HCT116 (cell line): Measurements from ENCODE around the gene PLAC8. TPM values are rescaled to one million over a fixed set of nuclear protein-coding genes. Genes with fewer than 3 reads are reported as not detected.

ENCODE experiments used
- ATAC-seq: fragments of 200-7000 bp; cut with Tn5 transposase; 2 replicates; pipeline ENCODE4 v1.9.1; 2020; ENCODE audit warnings: mild to moderate bottlenecking, moderate library complexity
- BruUV-seq: library from RNA; stranded (reverse); fragments of 400-500 nt; replicated peaks from 2 replicates; lab custom pipeline; 2021; lab: Mats Ljungman, UMichigan
- CTCF ChIA-PET: fragments of 300-600 bp; sonication (Branson Sonifier 250); formaldehyde crosslinking; loops from one replicate; lab custom pipeline; 2021; ENCODE audit warnings: antibody characterized with exemption; lab: Charles Lee
- POLR2A ChIA-PET: fragments of 300-600, 350-600 bp; sonication (Branson Sonifier 250); formaldehyde crosslinking; loops from one replicate; lab custom pipeline; 2021; ENCODE audit warnings: antibody characterized with exemption; lab: Charles Lee
- RAD21 ChIA-PET, 2 experiments: fragments of 300-600 bp; sonication (Branson Sonifier 250); formaldehyde crosslinking; loops; one replicate each; lab custom pipeline; 2023; ENCODE audit warnings: low total read pairs in 2 of 2; ENCODE audit not compliant: uncharacterized antibody in 2 of 2, unreplicated experiment in 2 of 2, low non-redundant PET in 1 of 2; lab: Charles Lee
- DNase-seq: peaks from one replicate; pipeline ENCODE4 v3.0.0-alpha.2; 2010; ENCODE audit warnings: low read depth, low spot score
- H2AFZ ChIP-seq: fragments of 200-600 bp; shearing (Covaris generic), sonication (generic); 2 replicates; pipeline ENCODE4 v1.6.1; 2017; ENCODE audit warnings: low read depth, mixed run types, mixed read lengths, antibody characterized with exemption, low read length; ENCODE audit not compliant: poor library complexity, severe bottlenecking
- H3K27ac ChIP-seq: 2 replicates; pipeline ENCODE4 v1.5.1; 2012; ENCODE audit warnings: low read depth, low read length
- H3K27me3 ChIP-seq: fragments of 200-600 bp; sonication (generic); 2 replicates; pipeline ENCODE4 v1.6.1; 2016; ENCODE audit warnings: mixed run types, low read length, mixed read lengths; ENCODE audit not compliant: insufficient read depth
- H3K36me3 ChIP-seq, 2 experiments: fragments of 200-500 bp in 1 of 2; fragments of 200-600 bp in 1 of 2; sonication (Bioruptor generic) in 1 of 2; sonication (generic) in 1 of 2; 2 replicates each; pipeline versions ENCODE4 v1.5.1 to v1.6.1; 2014 to 2016; ENCODE audit warnings: low read length in 2 of 2, inconsistent platforms in 1 of 2, mixed read lengths in 1 of 2, mixed run types in 1 of 2; ENCODE audit not compliant: insufficient read depth in 2 of 2, control insufficient read depth in 1 of 2
- H3K4me1 ChIP-seq, 2 experiments: fragments of 200-600 bp in 1 of 2; sonication (generic) in 1 of 2; 2 replicates each; pipeline versions ENCODE4 v1.5.1 to v1.6.1; 2012 to 2017; ENCODE audit warnings: low read length in 2 of 2, inconsistent platforms in 1 of 2, mild to moderate bottlenecking in 1 of 2, mixed read lengths in 1 of 2, mixed run types in 1 of 2, moderate library complexity in 1 of 2; ENCODE audit not compliant: insufficient read depth in 2 of 2, control insufficient read depth in 1 of 2
- H3K4me2 ChIP-seq: fragments of 200-600 bp; sonication (generic); 2 replicates; pipeline ENCODE4 v1.6.1; 2017; ENCODE audit warnings: mixed run types, low read length, mixed read lengths
- H3K4me3 ChIP-seq, 2 experiments: fragments of 200-600 bp in 1 of 2; sonication (generic) in 1 of 2; replicated peaks in 1 of 2; 2 replicates each; pipeline ENCODE4 v1.5.1; 2011 to 2016; ENCODE audit warnings: low read length in 2 of 2, control low read depth in 1 of 2, low read depth in 1 of 2, mild to moderate bottlenecking in 1 of 2, mixed read lengths in 1 of 2, mixed run types in 1 of 2
- H3K79me2 ChIP-seq: fragments of 200-600 bp; sonication (generic); 2 replicates; pipeline ENCODE4 v1.6.1; 2017; ENCODE audit warnings: mild to moderate bottlenecking, mixed run types, low read length, moderate library complexity, mixed read lengths; ENCODE audit not compliant: insufficient read depth
- H3K9ac ChIP-seq: fragments of 200-600 bp; sonication (generic); 2 replicates; pipeline ENCODE4 v1.6.1; 2016; ENCODE audit warnings: low read length, mixed read lengths
- H3K9me2 ChIP-seq: fragments of 200-600 bp; sonication (generic), shearing (Covaris generic); 2 replicates; pipeline ENCODE4 v1.6.1; 2017; ENCODE audit warnings: mixed run types, mild to moderate bottlenecking, moderate library complexity; ENCODE audit not compliant: insufficient read depth
- H3K9me3 ChIP-seq, 2 experiments: fragments of 200-500 bp in 1 of 2; fragments of 200-600 bp in 1 of 2; sonication (Bioruptor generic) in 1 of 2; sonication (generic) in 1 of 2; 2 replicates each; pipeline ENCODE4 v1.6.1; 2014 to 2017; ENCODE audit warnings: low read length in 2 of 2, mixed read lengths in 2 of 2, inconsistent platforms in 1 of 2, low read depth in 1 of 2, mild to moderate bottlenecking in 1 of 2, mixed run types in 1 of 2, moderate library complexity in 1 of 2; ENCODE audit not compliant: control insufficient read depth in 1 of 2, insufficient read depth in 1 of 2
- H4K20me1 ChIP-seq: fragments of 200-600 bp; sonication (generic), shearing (Covaris generic); 2 replicates; pipeline ENCODE4 v1.6.1; 2017; ENCODE audit warnings: mixed run types, mild to moderate bottlenecking, moderate library complexity; ENCODE audit not compliant: insufficient read depth
- CBX3 ChIP-seq: IDR thresholded peaks from 2 replicates; pipeline ENCODE4 v1.6.1; 2012; ENCODE audit warnings: low read depth
- EGR1 ChIP-seq: IDR thresholded peaks from 2 replicates; pipeline ENCODE4 v1.6.1; 2012; ENCODE audit warnings: low read depth
- ELF1 ChIP-seq: IDR thresholded peaks from 2 replicates; pipeline ENCODE4 v1.6.1; 2012; ENCODE audit warnings: low read depth, borderline replicate concordance
- EZH2phosphoT487 ChIP-seq: fragments of 200-600 bp; IDR thresholded peaks from 2 replicates; pipeline ENCODE4 v1.6.1; 2018; ENCODE audit warnings: antibody characterized with exemption, borderline replicate concordance
- FOSL1 ChIP-seq: IDR thresholded peaks from 2 replicates; pipeline ENCODE4 v1.6.1; 2012; ENCODE audit warnings: low read depth
- JUND ChIP-seq: IDR thresholded peaks from 2 replicates; pipeline ENCODE4 v1.6.1; 2012
- MAX ChIP-seq: IDR thresholded peaks from 2 replicates; pipeline ENCODE4 v1.6.1; 2012
- RAD21 ChIP-seq: IDR thresholded peaks from 2 replicates; pipeline ENCODE4 v1.6.1; 2012; ENCODE audit warnings: low read depth, mild to moderate bottlenecking
- SIN3A ChIP-seq: IDR thresholded peaks from 2 replicates; pipeline ENCODE4 v1.6.1; 2012; ENCODE audit warnings: low read depth
- TCF7L2 ChIP-seq: IDR thresholded peaks from 2 replicates; pipeline ENCODE4 v1.7.0; 2011; ENCODE audit warnings: borderline replicate concordance, inconsistent platforms; ENCODE audit not compliant: insufficient read depth, insufficient read length; ENCODE audit errors: extremely low read depth
- intact Hi-C: fragments of 100-400 bp; cut with micrococcal nuclease; formaldehyde crosslinking; loops from 2 replicates; pipeline ENCODE4 v1.10.0; 2022
- total RNA-seq: library from RNA; stranded (reverse); gene quantifications from one replicate; pipeline ENCODE4 v1.2.1, GENCODE V29; 2021; ENCODE audit not compliant: unreplicated experiment
- TF ChIP-seq, protein P1 (sequence below): IDR thresholded peaks from 2 replicates; pipeline ENCODE4 v1.6.1; 2012
- TF ChIP-seq, protein P2 (sequence below): IDR thresholded peaks from 2 replicates; pipeline ENCODE4 v1.6.1; 2011; ENCODE audit warnings: mild to moderate bottlenecking, low read length, moderate library complexity; ENCODE audit not compliant: insufficient replicate concordance; ENCODE audit errors: extremely low read depth
- TF ChIP-seq, protein P3 (sequence below): IDR thresholded peaks from 2 replicates; pipeline ENCODE4 v1.6.1; 2012; ENCODE audit warnings: low read depth

The PLAC8 gene
- total RNA-seq, 1 experiment from 2014 or later: 0.61 TPM

DNA sequence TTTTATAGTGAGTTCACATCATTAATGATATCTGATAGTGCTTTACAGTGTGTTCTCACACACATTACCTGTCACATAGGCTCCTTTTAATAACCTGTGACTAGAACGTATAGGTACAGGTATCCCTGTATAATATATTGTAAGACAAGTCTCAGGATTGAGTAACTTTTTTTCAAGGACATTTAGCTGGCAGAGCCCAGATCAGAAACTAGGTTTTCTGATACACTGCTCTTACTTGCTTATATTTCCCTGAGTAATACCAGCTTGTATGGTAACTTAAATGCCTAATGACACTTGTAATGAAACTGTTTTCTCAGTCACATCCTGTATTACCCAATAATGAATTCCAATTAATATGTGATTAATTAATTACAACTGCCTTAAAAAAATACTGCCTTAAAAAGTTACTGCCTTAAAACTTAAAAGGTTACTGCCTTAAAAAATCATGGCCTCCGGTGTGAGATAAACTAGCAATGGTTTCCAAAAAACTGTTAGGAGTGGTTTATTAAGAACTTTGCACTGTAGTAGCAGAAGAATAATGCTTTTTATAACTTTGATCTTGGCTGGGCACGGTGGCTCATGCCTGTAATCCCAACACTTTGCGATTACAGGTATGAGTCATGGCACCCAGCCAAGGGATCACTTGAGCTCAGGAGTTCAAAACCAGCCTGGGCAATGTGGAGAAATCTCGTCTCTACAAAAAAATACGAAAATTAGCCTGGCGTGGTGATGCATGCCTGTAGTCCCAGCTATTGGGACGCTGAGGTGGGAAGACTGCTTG lies 67.6 kb downstream of the PLAC8 start:
- H4K20me1 ChIP-seq: no peaks in the 10 kb centered on the region
- H3K4me1 ChIP-seq: peaks cover 0 to 2% of the 10 kb centered on the region in 2 experiments; a peak in 1 of 4 replicates
- RAD21 ChIA-PET: no interaction called here
- no peak overlapping the region for H3K27ac ChIP-seq
- POLR2A ChIA-PET: interaction anchor here (1.5 kb wide), 1 partner anchor 12 kb away, joined by 5 read pairs; the partner anchor contains the start of gene COPS4
- TF ChIP-seq SIN3A (no peak), EZH2phosphoT487 (no peak), JUND (no peak), EGR1 (no peak), TCF7L2 (no peak), ELF1 (no peak), MAX (no peak), FOSL1 (no peak), CBX3 (no peak), RAD21 (no peak)
- TF ChIP-seq, protein P1, sequence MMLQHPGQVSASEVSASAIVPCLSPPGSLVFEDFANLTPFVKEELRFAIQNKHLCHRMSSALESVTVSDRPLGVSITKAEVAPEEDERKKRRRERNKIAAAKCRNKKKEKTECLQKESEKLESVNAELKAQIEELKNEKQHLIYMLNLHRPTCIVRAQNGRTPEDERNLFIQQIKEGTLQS: no peak
- TF ChIP-seq, protein P2, sequence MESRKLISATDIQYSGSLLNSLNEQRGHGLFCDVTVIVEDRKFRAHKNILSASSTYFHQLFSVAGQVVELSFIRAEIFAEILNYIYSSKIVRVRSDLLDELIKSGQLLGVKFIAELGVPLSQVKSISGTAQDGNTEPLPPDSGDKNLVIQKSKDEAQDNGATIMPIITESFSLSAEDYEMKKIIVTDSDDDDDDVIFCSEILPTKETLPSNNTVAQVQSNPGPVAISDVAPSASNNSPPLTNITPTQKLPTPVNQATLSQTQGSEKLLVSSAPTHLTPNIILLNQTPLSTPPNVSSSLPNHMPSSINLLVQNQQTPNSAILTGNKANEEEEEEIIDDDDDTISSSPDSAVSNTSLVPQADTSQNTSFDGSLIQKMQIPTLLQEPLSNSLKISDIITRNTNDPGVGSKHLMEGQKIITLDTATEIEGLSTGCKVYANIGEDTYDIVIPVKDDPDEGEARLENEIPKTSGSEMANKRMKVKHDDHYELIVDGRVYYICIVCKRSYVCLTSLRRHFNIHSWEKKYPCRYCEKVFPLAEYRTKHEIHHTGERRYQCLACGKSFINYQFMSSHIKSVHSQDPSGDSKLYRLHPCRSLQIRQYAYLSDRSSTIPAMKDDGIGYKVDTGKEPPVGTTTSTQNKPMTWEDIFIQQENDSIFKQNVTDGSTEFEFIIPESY: no peak
- TF ChIP-seq, protein P3, sequence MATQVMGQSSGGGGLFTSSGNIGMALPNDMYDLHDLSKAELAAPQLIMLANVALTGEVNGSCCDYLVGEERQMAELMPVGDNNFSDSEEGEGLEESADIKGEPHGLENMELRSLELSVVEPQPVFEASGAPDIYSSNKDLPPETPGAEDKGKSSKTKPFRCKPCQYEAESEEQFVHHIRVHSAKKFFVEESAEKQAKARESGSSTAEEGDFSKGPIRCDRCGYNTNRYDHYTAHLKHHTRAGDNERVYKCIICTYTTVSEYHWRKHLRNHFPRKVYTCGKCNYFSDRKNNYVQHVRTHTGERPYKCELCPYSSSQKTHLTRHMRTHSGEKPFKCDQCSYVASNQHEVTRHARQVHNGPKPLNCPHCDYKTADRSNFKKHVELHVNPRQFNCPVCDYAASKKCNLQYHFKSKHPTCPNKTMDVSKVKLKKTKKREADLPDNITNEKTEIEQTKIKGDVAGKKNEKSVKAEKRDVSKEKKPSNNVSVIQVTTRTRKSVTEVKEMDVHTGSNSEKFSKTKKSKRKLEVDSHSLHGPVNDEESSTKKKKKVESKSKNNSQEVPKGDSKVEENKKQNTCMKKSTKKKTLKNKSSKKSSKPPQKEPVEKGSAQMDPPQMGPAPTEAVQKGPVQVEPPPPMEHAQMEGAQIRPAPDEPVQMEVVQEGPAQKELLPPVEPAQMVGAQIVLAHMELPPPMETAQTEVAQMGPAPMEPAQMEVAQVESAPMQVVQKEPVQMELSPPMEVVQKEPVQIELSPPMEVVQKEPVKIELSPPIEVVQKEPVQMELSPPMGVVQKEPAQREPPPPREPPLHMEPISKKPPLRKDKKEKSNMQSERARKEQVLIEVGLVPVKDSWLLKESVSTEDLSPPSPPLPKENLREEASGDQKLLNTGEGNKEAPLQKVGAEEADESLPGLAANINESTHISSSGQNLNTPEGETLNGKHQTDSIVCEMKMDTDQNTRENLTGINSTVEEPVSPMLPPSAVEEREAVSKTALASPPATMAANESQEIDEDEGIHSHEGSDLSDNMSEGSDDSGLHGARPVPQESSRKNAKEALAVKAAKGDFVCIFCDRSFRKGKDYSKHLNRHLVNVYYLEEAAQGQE: no peak
- intact Hi-C loops: no loop called here
- ATAC-seq (no peak), DNase-seq (no peak)
- BruUV-seq: no TSS peak
- peaks cover 23% of the 10 kb centered on the region for H3K79me2 ChIP-seq
- CTCF ChIA-PET: interaction anchor here (1.1 kb wide), 1 partner anchor 12 kb away, joined by 3 read pairs; no protein-coding TSS in a partner anchor
- no peaks in the 10 kb centered on the region for H3K27me3 ChIP-seq
- no peaks in the 10 kb centered on the region for H3K9me3 ChIP-seq
- no peaks in the 10 kb centered on the region for H3K9me2 ChIP-seq
- no peak overlapping the region for H2AFZ ChIP-seq
- H3K4me3 ChIP-seq: no peak overlapping the region
- H3K4me2 ChIP-seq: no peak overlapping the region
- no peak overlapping the region for H3K9ac ChIP-seq
- peaks cover 0 to 4% of the 10 kb centered on the region in 2 experiments; a peak in 2 of 4 replicates for H3K36me3 ChIP-seq
